ENCODE measurements around the gene AP2B1.
"Not testable (repeated sequence)": the region's sequence is repeated elsewhere in the genome, so short reads cannot be mapped to it uniquely, and the experiment has no call there.

AP2B1 gene

DNA sequence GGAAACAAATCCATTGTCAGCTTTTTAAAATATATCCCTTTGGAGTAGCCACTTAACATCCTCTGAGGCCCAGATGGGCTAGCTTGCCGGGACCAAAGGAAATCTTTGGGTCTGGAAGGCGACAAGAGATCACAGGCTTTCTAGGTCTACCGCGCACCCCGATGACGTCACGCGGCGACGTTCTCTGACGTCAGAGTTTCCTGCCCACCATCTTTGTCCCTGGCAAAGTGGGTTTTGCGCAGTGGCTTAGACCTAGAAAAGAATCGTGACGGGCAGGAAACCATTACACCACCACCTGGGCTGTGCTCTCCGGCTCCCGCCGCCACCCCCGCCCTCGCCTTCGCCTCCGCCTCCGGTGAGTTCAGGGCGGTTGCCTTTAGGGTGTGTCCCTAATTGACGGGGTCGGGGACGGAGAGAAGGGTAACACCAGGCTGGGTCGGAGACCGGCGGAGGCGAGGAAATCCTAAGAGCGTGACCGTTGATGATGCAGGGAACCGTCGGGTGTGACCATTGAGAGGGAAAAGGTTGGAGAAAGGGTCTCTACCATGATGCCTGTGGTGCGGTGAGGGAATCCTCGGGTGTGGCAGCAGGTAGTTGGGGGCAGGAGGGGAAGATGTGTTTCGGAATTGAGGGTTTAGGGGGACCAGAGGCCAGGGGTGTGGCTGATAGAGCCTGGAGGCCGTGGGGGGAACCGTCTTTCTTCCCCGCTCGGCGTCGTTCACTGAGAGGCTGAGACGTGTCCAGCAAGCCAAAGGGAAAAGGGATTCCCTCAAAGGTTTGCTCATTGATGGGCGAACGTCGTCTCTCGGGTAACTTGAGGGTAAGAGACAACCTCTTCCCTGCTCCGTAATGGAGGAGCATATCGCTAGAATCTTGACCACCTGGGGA, at the start of gene AP2B1:
TSS of gene AP2B1 (plus strand) at position 249 of the 888 bp plus-strand sequence. CDS start 6,709 bp downstream, outside the sequence.
- peak; percentile 93 for DNase-seq (ENCODE audit: low read depth)

DNA sequence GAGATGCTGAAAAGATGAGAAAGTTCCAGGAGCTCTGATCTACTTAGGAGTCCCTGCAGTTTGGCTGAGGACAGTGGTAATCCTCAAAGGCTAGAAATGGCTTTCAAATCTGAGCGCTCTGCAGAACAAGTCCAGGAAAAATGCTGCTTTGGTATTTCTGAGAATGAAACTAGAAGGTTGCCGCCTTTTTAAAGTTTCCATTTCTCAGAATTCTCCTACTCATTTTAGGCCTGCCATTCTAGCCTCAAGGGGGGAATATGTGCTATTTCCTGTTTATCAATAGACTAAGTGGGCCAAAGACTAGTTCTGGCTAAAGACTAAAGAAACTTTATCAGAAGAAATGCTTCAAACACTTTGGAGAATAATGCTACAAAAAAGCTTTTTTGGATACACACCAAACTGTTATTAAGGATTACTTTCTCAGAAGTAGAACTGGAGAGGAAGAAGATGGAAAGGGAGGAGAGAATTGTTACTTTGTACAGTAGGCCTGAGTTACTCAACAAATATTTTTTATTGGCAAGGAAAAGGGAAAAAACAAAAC, 49.5 kb upstream of the AP2B1 start, which contains the start of gene SLFN12L:
TSS of gene SLFN12L (minus strand) at position 78 of the 541 bp plus-strand sequence. CDS start 15,314 bp downstream, outside the sequence.
- no peak for DNase-seq (ENCODE audit: low read depth)

DNA sequence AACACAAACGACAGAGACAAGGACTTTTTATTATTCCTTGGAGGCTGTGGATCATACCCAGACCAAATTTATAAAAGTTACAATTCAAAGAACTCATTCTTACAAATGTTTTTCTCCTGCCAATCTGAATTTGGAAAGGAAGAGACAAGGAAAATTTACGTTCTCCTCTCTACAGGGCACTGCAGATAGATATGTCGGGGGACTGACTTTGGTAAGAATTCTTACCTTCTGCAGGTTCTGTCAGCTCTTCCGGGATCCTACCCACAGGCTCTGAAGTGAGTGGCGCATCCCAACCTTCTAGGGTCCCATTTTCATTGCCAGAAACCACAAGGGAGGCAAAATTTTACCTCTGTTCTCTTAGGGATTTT, 47.5 kb upstream of the AP2B1 start:
- DNase-seq (ENCODE audit: low read depth) = no peak

DNA sequence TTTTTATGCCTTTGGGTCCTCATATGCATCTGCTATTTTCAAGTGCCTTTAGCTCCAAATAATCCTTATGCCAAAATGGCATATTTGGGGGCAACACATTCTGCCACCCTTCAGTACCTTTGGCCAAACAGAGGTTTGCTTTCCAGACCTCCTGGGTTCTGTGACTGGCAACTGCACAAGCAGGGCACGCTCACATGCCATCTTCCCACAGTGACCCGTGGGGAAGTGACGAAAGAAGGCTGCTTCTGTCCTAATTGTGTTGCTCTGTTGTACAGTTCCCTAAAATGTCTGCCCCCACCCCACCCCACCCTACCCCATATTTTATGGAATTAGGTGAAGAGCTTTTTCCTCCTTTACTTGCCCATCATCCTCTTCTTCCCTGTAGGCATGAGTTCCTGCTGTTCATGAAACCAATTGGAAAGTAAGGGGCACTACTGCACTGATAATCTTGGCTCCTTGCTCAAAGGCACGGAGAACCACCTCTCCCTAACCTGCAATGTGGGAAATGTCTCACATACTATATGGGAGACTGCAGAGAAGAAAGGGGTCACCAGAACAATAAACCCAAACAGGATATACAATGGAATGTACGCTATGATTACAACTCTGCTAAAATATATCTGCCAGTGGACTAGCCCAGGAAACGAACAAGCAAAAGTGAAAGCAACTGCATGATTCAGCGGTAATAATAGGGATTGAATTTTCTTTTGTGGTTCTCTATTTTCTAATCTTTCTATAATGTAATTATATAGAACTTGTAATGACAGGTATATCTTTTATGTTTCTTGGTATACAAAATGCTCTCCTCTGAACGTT, 46.3 kb upstream of the AP2B1 start:
- no peak for DNase-seq (ENCODE audit: low read depth)

DNA sequence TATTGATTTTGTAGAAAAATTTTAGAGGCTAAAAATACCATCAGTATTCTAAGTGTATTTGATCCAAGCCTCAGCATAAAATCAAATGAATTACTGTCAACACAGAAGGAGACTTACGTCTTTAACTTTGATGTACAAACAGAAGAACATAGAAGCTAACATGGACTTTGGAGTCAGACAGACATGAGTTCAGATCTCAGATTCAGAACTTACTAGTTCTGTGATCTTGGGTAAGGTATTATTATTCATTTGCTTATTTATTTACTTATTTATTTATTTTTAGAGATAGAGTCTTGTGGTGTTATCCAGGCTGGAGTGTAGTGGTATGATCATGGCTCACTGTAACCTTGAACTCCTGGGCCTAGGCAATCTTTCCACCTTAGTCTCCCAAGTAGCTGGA, 45.7 kb upstream of the AP2B1 start:
- no peak for DNase-seq (ENCODE audit: low read depth)

DNA sequence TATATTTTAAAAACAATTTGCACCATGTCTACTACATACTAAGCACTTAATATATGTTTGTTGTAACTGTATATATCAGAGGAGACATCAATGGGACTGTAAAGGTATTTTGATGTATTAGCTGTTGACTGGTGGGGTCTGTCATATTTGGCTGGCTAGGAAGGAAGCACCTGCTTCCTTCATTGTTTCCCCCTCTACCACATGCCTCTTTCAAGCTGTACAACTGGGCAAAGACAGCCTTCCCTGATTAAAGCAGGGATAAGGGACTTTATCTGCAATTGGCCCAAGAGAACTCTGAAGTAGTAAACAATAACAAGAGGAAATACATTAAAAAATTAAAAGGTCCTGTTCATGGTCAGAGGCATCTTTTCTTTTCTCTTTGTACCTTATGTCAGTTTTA, 44.1 kb upstream of the AP2B1 start:
- DNase-seq (ENCODE audit: low read depth) = no peak

DNA sequence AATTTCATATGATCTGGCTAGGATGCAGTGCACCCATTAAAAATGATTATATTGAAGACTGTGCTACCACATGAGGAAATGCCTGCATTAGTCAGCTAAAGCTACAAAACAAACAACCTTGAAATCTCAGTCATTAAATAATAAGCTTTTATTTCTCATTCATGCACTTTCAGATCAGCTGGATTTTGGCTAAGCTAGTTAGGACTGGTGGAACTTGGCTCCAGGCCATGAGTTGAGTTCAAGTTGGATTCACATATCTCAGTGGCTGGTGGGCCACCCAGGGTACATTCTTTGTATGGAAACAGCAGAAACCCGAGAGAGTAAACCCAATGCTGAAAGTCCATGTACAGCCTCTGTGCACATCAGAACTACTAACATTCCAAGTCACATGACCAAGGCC, 43.3 kb upstream of the AP2B1 start:
- DNase-seq (ENCODE audit: low read depth) = no peak

DNA sequence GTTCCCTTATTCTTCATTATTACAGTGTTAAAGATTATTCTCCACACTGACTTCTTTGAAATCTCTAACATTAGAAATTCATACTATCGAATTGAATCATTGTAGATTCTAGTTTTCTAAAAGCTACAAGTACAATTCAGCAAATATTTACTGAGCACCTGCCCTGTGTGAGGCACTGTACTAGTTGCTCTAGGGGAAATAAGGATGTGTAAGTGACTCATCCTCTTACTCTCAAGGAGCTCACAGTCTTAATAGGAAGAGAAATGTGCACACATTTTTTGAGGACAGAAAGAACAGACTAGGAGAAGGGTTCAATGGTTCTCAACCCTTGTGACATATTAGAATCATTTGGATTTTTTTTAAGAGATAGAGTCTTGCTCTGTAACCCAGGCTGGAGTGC, 42.0 kb upstream of the AP2B1 start:
- no peak for DNase-seq (ENCODE audit: low read depth)

DNA sequence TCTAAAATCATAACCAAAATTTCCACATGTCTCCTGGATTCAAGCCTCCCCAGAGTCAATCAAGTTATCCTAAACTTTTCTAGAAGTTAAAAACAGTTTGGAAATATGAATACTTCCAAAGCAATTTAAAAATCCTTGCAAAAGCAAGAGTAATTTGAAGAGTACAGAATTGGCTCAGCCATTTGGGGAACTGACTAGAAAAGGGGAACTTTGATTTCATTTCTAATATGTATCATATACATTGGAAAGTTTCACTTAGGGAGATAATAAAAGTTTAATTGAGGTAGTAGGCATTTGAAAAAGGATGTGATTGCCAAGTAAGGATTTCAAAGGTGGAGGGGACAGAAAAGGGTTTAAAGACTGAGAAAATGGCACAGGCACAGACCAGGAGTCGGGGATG, 40.6 kb upstream of the AP2B1 start:
- DNase-seq (ENCODE audit: low read depth) = no peak

DNA sequence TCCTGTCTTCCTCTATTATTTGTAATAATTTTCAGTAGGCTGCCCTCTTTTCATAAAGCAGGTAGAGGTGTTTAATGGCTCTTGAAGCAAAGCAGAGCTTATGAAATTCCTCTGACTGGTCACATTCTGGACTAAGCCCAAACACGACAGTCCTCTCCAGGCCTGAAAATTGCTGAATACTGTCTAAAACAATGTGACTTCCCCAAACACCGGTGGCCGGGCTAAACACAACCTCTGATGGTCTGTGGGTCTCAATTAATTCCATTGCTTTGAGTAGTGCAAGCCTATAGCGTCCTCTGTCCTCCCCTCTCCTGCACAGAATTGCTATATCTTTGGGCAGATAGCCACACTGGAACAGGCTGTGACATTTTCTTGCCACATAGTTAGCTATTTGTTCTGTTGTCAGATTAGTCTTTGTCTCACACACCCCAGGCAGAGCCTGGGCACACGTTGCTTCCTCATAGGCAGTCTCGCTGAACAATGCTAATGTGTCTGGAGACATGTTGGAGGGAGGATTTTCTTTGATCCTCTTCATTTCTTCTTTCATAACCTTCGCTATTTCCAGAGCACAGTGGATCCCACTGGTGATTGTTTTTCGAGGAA, 38.8 kb upstream of the AP2B1 start:
- DNase-seq (ENCODE audit: low read depth) = no peak

DNA sequence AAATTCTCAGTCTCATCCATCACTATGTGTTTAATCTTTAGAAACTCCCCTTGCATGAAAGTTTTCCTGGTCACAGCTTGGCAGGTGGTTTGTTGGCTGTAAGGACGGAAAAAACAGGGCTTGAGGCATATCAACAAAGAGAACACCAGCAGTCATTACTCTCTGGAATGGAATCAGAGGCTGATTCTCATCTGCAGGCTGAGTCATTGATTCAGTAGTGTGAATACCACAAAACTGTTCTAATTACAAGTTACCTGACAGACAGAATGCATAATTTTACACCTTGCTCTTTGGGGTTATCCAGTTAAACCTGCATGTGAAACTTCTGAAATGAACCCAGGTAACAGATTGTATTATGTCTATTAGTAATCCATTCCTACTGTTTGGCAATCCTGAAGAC, 38.1 kb upstream of the AP2B1 start:
- no peak for DNase-seq (ENCODE audit: low read depth)

DNA sequence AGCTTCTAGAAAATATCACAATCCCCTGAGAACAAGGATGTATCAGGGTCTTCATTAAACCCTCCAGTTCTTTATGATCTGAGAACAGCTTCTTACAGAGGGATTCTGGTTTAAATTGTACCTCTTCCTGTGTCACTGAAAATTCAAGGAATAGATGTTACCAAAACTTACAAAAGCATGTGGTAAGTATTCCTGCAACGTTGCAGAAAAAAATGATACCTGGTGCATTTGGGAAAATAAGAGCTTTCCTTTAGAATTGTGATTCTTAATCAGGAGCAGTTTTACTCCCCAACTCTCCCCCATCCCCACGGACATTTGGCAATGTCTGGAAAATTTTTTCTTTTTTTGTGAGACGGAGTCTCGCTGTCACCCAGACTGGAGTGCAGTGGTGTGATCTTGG, 33.8 kb upstream of the AP2B1 start:
- no peak for DNase-seq (ENCODE audit: low read depth)

DNA sequence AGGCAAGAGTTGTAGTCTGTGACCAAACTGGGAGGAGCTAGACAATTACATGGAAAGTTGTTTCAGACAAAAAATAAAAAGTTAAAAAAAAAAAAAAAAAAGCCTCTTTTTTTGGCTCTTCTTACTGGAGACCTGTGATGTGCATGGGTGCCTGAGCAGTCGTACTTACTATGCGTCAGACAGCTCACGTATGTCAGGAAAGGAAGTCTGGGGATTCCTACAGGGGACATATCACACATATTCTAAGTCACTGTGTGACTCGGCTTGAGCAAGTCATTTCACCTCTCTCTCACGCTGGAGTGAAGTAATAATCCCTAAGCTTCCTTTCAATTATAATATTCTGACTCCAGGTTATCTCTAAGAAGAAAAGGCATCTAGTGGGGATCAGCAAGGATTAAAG, 32.5 kb upstream of the AP2B1 start:
- DNase-seq (ENCODE audit: low read depth) = no peak

DNA sequence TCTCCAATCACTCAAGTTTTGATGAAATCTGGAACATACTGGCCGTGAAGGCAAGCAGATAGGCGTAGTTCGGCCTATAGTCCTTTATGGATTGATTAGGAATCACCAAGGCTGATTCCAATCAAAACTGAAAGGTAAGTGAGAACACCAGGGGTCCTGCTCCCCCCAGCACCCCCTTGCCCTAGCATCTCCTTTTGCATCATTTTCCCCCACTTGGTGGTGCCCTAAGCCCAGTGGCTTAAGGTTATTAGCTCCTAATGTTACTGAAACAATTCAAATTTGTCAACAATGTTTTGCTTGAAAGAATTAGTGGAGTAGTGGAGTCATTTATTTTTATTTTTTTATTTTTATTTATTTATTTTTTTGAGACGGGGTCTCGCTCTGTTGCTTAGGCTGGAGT, 31.4 kb upstream of the AP2B1 start:
- no peak for DNase-seq (ENCODE audit: low read depth)

DNA sequence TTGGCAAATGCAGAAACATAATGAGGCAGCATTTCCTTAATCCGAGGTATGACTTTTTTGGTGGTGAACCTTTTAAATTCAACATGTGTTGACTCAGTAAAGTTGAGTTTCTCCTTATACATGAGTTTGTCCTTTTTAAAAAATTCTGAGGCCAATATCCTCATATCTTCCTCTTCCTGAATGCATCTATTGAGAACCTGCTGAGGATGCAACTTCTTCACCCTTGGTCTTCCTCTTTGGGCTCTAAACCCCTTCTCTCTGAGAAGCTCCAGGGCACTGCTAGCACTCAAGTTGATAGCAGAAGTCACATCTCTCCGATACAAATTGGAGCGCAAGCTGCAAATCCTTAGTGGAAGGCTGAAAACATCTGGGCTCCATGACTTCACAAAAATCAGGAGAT, 29.8 kb upstream of the AP2B1 start:
- DNase-seq (ENCODE audit: low read depth) = no peak

DNA sequence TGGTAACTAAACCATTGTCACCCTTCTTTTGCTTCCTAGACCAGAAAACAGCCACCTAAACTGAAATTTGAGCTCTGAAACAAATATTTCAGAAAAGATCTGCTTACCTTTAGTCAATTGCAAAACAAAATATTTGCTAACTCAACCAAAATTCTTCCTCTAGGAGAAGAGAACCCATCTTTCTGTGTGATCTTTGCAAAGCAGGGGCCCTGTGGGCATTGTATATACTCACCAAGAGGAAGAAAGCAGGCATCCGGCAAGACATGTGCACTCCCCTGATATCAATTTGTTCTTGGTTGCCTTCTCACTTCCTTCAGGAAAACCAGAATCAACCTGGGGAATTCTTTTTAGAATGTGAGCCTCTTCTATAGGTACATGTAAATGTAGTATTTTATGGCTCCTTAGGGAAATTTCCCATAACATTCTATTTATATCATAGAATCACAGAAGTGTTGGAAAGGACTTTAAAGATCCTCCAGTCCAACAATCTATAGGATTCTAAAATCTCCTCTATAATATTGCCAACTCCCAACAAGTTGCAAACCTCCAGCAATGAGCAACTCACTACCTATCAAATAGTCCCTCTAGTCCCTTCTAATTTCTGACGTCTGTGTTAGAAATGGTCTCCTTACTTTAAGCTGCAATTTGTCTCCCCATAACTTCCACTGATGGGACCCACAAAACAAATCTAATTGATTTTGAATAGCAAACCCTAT, 27.5 kb upstream of the AP2B1 start:
- DNase-seq (ENCODE audit: low read depth) = no peak

DNA sequence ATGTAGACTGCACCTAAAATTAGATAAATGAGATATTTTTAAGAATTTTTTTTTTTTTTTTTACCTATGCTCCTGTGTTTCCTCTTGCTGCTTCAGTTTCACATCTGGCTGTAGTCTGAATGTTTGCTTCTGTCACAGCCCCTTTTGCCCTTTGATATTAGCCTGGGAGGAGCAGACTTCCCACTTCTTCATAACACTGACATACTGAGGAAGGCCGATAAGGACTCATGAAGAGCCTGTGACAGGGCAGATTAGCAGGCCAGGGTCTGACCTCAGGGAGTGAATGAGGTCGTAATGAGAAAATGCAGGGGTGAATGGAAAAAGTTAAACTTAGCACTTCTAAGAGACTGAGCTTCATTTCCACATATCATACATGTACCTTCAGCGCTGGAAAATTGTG, 26.4 kb upstream of the AP2B1 start, which contains the start of gene SLFN14:
TSS of gene SLFN14 (minus strand) at position 117 of the 400 bp plus-strand sequence. CDS start 2,757 bp downstream, outside the sequence.
- no peak for DNase-seq (ENCODE audit: low read depth)

DNA sequence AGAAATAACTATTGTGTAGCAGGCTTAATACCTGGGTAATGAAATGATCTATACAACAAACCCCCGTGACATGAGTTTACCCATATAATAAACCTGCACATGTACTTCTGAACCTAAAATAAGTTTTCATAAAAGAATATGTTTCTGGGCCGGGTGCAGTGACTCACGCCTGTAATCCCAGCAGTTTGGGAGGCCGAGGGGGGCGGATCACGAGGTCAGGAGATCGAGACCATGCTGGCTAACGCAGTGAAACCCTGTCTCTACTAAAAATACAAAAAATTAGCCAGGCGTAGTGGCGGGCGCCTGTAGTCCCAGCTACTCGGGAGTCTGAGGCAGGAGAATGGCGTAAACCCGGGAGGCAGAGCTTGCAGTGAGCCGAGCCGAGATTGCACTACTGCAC, 23.9 kb upstream of the AP2B1 start:
- not testable (repeated sequence) for DNase-seq (ENCODE audit: low read depth)

DNA sequence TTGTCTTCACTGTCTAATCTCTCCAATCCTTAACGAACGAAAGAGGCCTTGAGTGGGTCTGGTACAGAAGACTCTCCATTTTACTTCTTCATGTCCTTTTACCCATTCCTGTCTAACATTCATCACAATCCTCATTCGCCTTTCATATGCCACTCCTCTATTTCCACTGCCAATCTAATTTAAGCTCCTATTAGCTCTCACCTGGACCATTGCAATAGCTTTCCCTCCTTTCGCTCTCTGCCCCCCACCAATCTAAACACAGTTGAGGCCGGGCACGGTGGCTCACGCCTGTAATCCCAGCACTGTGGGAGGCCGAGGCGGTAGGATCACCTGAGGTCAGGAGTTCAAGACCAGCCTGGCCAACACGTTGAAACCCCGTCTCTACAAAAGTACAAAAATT, 20.2 kb upstream of the AP2B1 start:
- DNase-seq (ENCODE audit: low read depth) = no peak

DNA sequence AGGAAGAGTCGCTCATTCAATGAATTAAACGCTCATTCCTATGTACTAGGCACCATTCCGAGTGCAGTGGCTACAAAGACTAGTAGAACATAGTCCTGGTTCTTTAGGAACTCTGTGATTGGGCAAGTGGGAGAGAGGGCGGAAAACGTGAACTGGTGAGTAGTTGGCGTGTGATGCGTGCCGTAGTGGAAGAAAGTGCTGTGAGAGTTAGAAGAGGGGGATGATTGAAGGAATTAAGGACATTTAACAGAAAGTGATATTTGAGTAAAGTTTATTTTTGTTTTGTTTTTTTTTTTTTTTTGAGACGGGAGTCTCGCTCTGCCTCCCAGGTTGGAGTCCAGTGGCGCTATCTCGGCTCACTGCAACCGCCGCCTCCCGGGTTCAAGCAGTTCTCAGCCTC, 18.6 kb upstream of the AP2B1 start:
- DNase-seq (ENCODE audit: low read depth) = no peak

DNA sequence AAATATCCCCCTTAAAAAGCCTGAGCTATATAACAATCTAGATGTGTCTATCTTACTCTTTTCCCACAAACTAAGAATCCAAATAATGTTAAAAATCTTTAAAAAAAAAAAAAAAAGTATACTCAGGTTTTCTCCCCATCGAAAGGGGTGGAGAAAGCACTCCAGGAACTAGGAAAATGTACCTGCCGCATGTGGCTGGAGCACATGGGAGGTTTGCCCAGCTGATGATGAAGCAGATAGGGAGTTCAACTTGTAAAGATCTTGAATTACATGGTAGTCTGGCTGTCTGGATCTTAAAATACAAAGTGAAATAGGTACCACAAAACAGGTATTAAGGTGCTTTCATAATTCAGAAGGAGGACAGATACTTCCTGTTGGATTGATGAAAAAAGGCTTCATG, 17.7 kb upstream of the AP2B1 start:
- DNase-seq (ENCODE audit: low read depth) = no peak

DNA sequence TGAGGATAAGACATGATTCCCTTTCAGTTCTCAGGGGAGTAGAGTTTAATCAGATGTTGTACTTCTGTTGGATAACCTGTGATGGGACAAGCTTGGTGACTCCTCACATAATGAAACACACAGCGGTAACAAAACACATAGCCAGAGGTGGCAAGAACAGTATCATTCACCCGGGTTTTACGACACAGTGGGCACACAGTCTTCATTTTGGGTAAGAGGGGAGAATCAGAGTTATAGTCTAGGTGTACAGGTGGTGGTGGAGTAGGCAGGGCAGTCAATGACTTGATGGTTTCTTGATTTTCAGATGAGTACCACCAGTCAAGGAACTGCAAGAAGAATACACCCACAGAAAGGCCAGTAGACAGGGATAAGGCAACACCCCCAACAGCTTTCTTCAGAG, 11.4 kb upstream of the AP2B1 start:
- DNase-seq (ENCODE audit: low read depth) = no peak
